Naive B cell (primary cell): ENCODE measurements around the gene ZBED4. TPM values are rescaled to one million over a fixed set of nuclear protein-coding genes. Genes with fewer than 3 reads are reported as not detected.

ENCODE experiments used
- ATAC-seq, 2 donors: fragments of 150-1000 bp; cut with Tn5 transposase; 2 replicates each; pipeline ENCODE4 v1.10.0; 2021; ENCODE audit warnings: low read depth in 2 of 2, mild to moderate bottlenecking in 2 of 2, moderate library complexity in 2 of 2
- DNase-seq: peaks from one replicate; pipeline ENCODE4 v3.0.0; 2022
- H3K27ac Mint-ChIP-seq, 6 donors: one replicate each; pipeline ENCODE4 v1.8.0; 2020 to 2022; ENCODE audit warnings: mild to moderate bottlenecking in 6 of 6, mixed read lengths in 6 of 6, moderate library complexity in 5 of 6, inconsistent platforms in 2 of 6
- H3K27me3 Mint-ChIP-seq, 3 donors: one replicate each; pipeline ENCODE4 v1.8.0; 2021 to 2022; ENCODE audit warnings: mixed read lengths in 3 of 3, mild to moderate bottlenecking in 1 of 3
- H3K36me3 Mint-ChIP-seq, 2 donors: one replicate each; pipeline ENCODE4 v1.8.0; 2020 to 2022; ENCODE audit warnings: mixed read lengths in 2 of 2, inconsistent platforms in 1 of 2, mild to moderate bottlenecking in 1 of 2
- H3K4me1 Mint-ChIP-seq, 3 donors: one replicate each; pipeline ENCODE4 v1.8.0; 2020 to 2022; ENCODE audit warnings: mixed read lengths in 3 of 3, inconsistent platforms in 1 of 3, mild to moderate bottlenecking in 1 of 3, moderate library complexity in 1 of 3
- H3K4me3 Mint-ChIP-seq, 8 donors: one replicate each; pipeline ENCODE4 v1.8.0; 2020 to 2022; ENCODE audit warnings: mild to moderate bottlenecking in 8 of 8, mixed read lengths in 8 of 8, moderate library complexity in 8 of 8, inconsistent platforms in 2 of 8
- H3K9me3 Mint-ChIP-seq, 7 donors: one replicate each; pipeline ENCODE4 v1.8.0; 2020 to 2022; ENCODE audit warnings: mixed read lengths in 7 of 7, mild to moderate bottlenecking in 5 of 7, inconsistent platforms in 2 of 7, moderate library complexity in 1 of 7
- polyA plus RNA-seq, 6 donors: library from polyadenylated mRNA; unstranded; fragments of 300-500 nt; fragmentation: Illumina TruSeq; gene quantifications; one replicate each; pipeline ENCODE4 v1.2.3, GENCODE V29; 2021; ENCODE audit warnings: low read depth in 6 of 6

Gene ZBED4
- polyA plus RNA-seq, 6 donors from 2014 or later, result 3.8 to 10.3 (median 6.1) TPM

GRCh38 chr22:49829044-49829853 is 24.4 kb upstream of the ZBED4 start:
- H3K4me3 Mint-ChIP-seq, result peak overlapping the region; percentile 12 to 85 (median 64)
- H3K4me1 Mint-ChIP-seq, result peaks cover 27 to 38% (median 35%) of the 10 kb centered on the region in 3 donors
- peaks cover under 1 to 2% of the 10 kb centered on the region in 2 donors for H3K36me3 Mint-ChIP-seq
- H3K9me3 Mint-ChIP-seq, result no peaks in the 10 kb centered on the region
- no peak for ATAC-seq
- H3K27ac Mint-ChIP-seq, result peak overlapping the region; percentile 40 to 93 (median 81)
- H3K27me3 Mint-ChIP-seq, result peaks cover 0 to 4% (median 0%) of the 10 kb centered on the region in 3 donors
- no peak for DNase-seq

DNA sequence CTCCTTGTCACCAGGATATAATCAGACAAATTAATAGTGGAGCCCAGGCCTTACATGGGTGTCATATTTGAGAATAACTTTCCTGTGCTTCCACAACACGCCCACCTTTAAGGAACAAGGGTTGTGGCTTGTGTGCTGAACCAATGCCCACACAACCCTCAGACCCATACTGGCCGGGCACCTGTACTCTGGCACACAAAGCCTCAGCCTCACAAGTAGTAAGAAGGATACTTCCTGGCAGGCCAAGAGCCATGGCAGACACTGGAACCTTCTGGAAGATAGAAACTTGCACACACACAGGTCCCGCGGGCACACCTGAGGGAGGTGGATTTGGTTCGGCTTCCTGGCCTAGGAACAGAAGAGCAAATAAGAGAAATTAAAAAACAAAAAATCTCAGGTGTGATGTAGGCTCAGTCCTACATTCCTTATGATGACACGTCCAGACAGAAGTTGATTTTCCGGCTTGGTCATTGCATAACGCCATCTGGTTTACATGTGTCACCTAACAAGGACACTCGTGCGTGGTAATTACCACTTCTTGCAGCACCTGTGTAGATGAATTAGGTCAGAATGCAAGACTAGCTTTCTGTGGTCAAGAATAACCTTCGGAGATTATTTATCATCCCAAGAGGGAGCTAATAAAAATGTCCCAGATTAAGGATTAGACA is 20.2 kb upstream of the ZBED4 start:
- no peak for DNase-seq
- Mint-ChIP-seq H3K4me1 (peaks cover 9 to 14% (median 13%) of the 10 kb centered on the region in 3 donors), H3K27ac (no peak overlapping the region), H3K4me3 (no peak overlapping the region), H3K36me3 (no peaks in the 10 kb centered on the region), H3K27me3 (peaks cover 0 to 4% (median 0%) of the 10 kb centered on the region in 3 donors), H3K9me3 (no peaks in the 10 kb centered on the region)
- ATAC-seq, result no peak

DNA sequence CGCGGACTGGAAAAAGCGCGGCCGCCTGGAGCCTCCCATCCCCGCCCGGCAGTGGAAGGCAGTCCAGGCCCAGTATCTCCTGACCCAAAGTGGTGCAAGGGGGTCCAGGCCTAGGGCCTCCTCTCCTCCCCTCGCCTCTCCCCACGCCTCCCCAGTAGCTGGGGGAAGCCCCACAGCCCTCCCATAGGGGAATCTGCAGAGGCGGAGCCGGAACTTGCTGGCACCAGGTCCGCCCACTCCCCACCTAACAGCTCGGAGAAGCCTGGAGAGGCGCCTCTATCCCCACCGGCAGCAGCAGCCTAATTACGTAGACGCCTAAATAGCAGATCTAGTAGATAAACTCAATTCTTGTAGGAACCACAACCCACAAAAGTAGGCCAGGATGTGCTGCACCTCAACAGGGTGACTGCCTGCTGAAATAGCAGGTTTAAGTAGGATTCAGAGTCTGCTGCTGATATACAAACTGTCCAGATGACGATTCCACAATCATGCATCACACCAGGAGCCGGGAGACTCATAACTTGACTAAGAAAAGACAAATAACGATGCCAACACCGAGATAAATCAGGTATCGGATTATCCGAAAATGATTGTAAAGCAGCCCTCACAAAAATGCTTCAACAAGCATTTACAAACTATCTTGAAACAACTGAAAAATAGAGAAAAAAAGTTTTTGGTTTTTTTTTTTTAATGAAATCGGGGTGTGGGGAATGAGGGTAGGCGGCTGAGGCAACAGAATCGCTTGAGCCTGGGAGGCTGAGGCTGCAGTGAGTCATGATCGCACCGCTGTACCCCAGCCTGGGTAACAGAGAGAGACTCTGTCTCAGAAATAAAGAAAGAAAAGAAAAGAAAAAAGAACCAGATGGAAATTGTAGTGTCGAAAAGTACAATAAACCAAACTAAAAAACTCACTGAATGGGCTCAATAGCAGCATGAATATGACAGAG is 14.6 kb upstream of the ZBED4 start:
- peak overlapping the region in 4 of 6 donors; percentile 36 to 75 (median 57) for H3K27ac Mint-ChIP-seq
- H3K4me3 Mint-ChIP-seq, result peak overlapping the region; percentile 2 to 75 (median 67)
- no peaks in the 10 kb centered on the region for H3K36me3 Mint-ChIP-seq
- peak; percentile 57 for DNase-seq
- H3K4me1 Mint-ChIP-seq, result peaks cover 8 to 11% (median 9%) of the 10 kb centered on the region in 3 donors
- peak; percentile 98 to 99 for ATAC-seq
- peaks cover 0 to 7% (median 4%) of the 10 kb centered on the region in 3 donors for H3K27me3 Mint-ChIP-seq
- no peaks in the 10 kb centered on the region for H3K9me3 Mint-ChIP-seq

GRCh38 chr22:49845241-49845640 is 8.4 kb upstream of the ZBED4 start:
- H3K4me1 Mint-ChIP-seq, result peaks cover under 1 to 12% (median 2%) of the 10 kb centered on the region in 3 donors
- ATAC-seq (no peak), DNase-seq (no peak)
- no peaks in the 10 kb centered on the region for H3K9me3 Mint-ChIP-seq
- peaks cover 22 to 55% (median 25%) of the 10 kb centered on the region in 3 donors for H3K27me3 Mint-ChIP-seq
- no peak overlapping the region for H3K27ac Mint-ChIP-seq
- H3K4me3 Mint-ChIP-seq, result peak overlapping the region in 2 of 8 donors; percentile 32 to 47
- H3K36me3 Mint-ChIP-seq, result no peaks in the 10 kb centered on the region

DNA sequence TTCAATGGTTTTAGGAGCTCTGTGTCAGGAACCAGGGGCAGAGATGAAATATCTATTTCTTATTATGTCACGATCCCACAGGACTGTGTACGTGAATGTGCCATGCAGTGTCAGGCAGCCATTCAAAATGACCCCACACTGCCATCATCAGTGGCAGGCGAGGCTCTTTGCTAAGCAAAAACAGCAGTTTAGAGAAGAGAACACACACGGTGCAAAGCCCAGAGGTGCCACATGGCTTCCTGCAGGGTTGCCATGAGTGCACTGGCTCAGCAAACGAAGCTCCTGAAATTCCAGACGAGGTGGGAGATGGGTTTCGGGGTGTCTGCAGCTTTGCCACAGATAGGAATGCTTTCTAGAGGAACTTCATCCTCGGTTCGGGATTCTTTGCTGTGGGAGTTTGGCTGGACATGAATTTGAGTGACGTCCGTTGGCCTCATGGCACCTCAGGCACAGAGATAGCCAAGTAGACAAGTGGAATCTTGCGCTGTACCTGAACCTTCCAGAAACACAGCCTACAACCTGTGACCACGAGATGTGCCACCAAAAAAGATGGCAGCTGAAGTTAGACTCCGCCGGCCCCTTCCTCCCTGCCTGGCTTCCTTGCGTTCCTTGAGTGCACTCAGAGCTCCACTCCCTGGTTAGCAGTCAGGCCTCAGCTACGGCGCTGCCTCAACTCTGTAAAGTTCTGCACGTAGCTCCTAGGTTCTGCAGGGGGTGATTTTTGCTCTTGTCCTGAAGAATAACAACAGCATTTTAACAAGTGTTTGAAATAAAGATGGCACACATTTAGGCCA is 7.8 kb upstream of the ZBED4 start:
- DNase-seq (no peak), ATAC-seq (no peak)
- peak overlapping the region in 3 of 8 donors; percentile 19 to 47 (median 25) for H3K4me3 Mint-ChIP-seq
- peak overlapping the region in 1 of 6 donors; percentile 57 for H3K27ac Mint-ChIP-seq
- peaks cover 25 to 61% (median 32%) of the 10 kb centered on the region in 3 donors for H3K27me3 Mint-ChIP-seq
- peaks cover 3 to 13% (median 7%) of the 10 kb centered on the region in 3 donors for H3K4me1 Mint-ChIP-seq
- H3K36me3 Mint-ChIP-seq, result no peaks in the 10 kb centered on the region
- no peaks in the 10 kb centered on the region for H3K9me3 Mint-ChIP-seq

- no peak for DNase-seq
Measured at GRCh38 chr22:49847751-49848689, 5.6 kb upstream of the ZBED4 start.

DNA sequence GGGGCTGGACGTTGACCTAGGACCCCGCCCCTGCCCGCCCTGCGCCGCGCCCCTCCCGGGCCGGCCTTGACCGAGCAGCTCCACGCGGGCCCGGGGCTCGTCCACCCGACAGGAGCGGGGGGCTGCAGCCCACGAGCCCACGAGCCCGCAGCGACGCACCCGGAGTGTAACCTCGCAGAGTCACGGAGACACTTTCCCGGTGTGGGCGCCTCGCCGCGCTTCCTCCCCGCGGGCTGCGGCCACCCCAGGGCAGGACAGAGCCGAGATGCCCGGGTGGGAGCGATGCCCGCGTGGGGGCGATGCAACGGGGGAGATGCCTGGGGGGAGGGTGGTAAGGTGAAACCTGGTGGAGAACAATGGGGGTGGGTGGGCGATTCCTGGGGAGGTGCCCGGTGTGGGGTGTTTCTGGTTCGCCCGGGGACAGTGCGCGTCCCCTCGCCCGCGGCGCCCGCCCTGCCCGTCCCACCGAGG is 4.9 kb upstream of the ZBED4 start:
- Mint-ChIP-seq H3K27me3 (peaks cover 34 to 66% (median 42%) of the 10 kb centered on the region in 3 donors), H3K9me3 (no peaks in the 10 kb centered on the region), H3K27ac (no peak overlapping the region), H3K4me1 (peaks cover 8 to 18% (median 17%) of the 10 kb centered on the region in 3 donors), H3K36me3 (no peaks in the 10 kb centered on the region), H3K4me3 (peak overlapping the region in 2 of 8 donors; percentile 16 to 62)
- no peak for ATAC-seq
- no peak for DNase-seq

More at GRCh38 chr22:49847751-49848689, 5.6 kb upstream of the ZBED4 start:
- H3K9me3 Mint-ChIP-seq, result no peaks in the 10 kb centered on the region
- H3K4me1 Mint-ChIP-seq, result peaks cover 8 to 18% (median 17%) of the 10 kb centered on the region in 3 donors
- ATAC-seq, result no peak
- no peaks in the 10 kb centered on the region for H3K36me3 Mint-ChIP-seq
- H3K4me3 Mint-ChIP-seq, result peak overlapping the region in 7 of 8 donors; percentile 13 to 87 (median 66)
- H3K27ac Mint-ChIP-seq, result peak overlapping the region in 1 of 6 donors; percentile 41
- H3K27me3 Mint-ChIP-seq, result peaks cover 35 to 66% (median 42%) of the 10 kb centered on the region in 3 donors

- no peak for ATAC-seq
- peak overlapping the region in 6 of 8 donors; percentile 36 to 77 (median 65) for H3K4me3 Mint-ChIP-seq
- no peak overlapping the region for H3K27ac Mint-ChIP-seq
- no peaks in the 10 kb centered on the region for H3K9me3 Mint-ChIP-seq
- peaks cover 31 to 65% (median 42%) of the 10 kb centered on the region in 3 donors for H3K27me3 Mint-ChIP-seq
- no peaks in the 10 kb centered on the region for H3K36me3 Mint-ChIP-seq
- no peak for DNase-seq
- peaks cover 9 to 19% (median 19%) of the 10 kb centered on the region in 3 donors for H3K4me1 Mint-ChIP-seq
Measured at GRCh38 chr22:49849161-49850020, 4.3 kb upstream of the ZBED4 start.

GRCh38 chr22:49850021-49850911 is 3.4 kb upstream of the ZBED4 start:
- ATAC-seq (no peak), DNase-seq (no peak)
- H3K36me3 Mint-ChIP-seq, result no peaks in the 10 kb centered on the region
- H3K27me3 Mint-ChIP-seq, result peaks cover 31 to 57% (median 42%) of the 10 kb centered on the region in 3 donors
- peak overlapping the region; percentile 42 to 84 (median 72) for H3K4me3 Mint-ChIP-seq
- H3K27ac Mint-ChIP-seq, result no peak overlapping the region
- H3K9me3 Mint-ChIP-seq, result no peaks in the 10 kb centered on the region
- peaks cover 18 to 28% (median 27%) of the 10 kb centered on the region in 3 donors for H3K4me1 Mint-ChIP-seq
